GM18507 (cell line): ENCODE results near the gene KCNK2.
"Not testable (repeated sequence)": the region's sequence is repeated elsewhere in the genome, so short reads cannot be mapped to it uniquely, and the experiment has no call there.

Source experiments
- DNase-seq: peaks from one replicate; pipeline ENCODE4 v3.0.0; 2011; ENCODE audit warnings: low read depth; ENCODE audit not compliant: insufficient read length; ENCODE audit errors: extremely low spot score
- FAIRE-seq: peaks from 2 replicates; lab custom pipeline; 2011; peaks lifted over from hg19 to GRCh38; lab: Jason Lieb, UNC

KCNK2 gene

DNA sequence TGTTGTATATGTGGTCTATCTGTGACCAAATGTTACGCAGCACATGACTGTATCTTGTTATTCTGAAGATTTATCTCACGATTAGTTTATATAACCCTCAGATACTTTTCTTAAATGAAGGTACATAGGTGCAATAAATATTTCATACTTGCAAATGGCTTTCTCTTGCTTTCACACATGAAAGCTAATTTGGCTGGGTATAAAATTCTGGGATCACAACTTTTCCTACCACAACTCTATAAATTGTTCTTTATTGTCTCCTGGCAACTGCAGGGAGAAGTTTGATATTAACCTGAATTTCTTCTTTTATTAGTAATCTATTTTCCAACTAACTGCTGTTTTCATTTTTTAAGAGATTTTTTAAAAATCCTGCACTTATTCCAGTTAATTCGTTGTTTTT is 58.9 kb downstream of the KCNK2 start:
- DNase-seq, result no peak
- FAIRE-seq, result no peak

- FAIRE-seq, result no peak
These were observed 61.0 kb downstream of the KCNK2 start for GRCh38 chr1:215143497-215143896.

GRCh38 chr1:215146240-215146975 is 63.9 kb downstream of the KCNK2 start:
- DNase-seq, result no peak
- FAIRE-seq, result no peak

More at GRCh38 chr1:215143497-215143896, 61.0 kb downstream of the KCNK2 start:
- no peak for DNase-seq

DNA sequence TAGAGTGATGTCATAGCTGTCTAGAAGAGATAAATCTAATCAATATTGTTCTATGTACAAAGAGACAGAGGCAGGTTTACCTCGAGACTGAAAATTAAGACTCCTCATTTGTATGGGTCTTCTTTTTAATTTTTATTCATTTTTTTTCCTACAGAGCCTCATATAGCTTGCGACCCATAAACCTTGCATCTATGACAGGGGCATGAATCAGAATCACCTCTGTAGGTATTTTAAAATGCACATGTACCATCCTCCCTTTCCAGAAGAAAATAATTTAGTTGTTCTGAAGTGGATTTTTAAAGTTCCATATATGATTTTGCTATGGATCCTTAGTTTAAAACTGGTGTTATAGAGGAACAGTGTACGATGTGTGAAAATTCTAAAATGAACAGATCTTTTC is 64.5 kb downstream of the KCNK2 start:
- FAIRE-seq (no peak), DNase-seq (no peak)

- DNase-seq (no peak), FAIRE-seq (no peak)
These were observed 69.5 kb downstream of the KCNK2 start for GRCh38 chr1:215151841-215152549.

DNA sequence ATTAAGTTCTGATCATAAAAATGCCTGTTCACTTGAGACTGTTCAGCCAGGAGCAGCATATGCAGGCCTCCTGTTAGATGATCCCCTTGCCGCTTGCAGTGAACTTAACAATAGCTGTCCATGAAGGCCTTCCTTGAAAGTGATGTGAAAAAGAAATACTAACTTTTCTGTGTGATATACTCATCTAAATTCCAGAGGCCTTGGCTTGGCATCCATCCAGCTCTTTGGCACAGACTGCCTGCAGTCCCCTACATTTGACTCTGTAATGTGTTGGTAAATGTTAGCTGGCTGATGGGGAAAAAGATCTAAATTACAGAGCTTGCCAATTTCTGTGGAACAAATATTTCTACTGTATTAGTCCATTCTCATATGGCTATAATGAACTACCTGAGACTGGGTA is 73.7 kb downstream of the KCNK2 start:
- DNase-seq, result no peak
- FAIRE-seq, result no peak

DNA sequence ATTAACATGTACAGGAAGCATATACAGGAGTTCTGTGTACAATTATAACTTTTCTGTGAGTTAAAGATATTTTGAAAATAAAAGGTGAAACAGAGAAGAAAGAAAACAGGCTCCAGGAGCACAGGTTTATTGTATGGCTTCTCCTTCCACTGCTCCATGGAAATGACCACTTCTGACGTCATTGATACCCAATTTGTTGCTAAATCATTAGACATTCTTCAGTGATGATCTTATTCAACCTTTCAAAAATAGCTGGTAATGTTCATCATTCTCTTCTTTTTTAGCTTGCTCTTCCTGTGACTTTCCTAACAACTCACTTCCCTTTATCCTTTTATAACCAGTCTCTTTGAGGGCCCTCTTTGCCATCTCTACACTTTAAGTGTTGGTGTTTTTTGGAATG is 77.8 kb downstream of the KCNK2 start:
- DNase-seq (no peak), FAIRE-seq (no peak)

DNA sequence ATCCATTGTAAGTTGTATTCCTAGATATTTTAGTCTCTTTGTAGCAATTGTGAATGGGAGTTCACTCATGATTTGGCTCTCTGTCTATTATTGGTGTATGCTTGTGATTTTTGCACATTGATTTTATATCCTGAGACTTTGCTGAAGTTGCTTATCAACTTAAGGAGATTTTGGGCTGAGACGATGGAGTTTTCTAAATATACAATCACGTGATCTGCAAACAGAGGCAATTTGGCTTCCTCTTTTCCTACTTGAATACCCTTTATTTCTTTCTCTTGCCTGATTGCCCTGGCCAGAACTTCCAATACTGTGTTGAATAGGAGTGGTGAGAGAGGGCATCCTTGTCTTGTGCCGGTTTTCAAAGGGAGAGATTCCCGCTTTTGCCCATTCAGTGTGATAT is 80.6 kb downstream of the KCNK2 start:
- not testable (repeated sequence) for FAIRE-seq, DNase-seq

DNA sequence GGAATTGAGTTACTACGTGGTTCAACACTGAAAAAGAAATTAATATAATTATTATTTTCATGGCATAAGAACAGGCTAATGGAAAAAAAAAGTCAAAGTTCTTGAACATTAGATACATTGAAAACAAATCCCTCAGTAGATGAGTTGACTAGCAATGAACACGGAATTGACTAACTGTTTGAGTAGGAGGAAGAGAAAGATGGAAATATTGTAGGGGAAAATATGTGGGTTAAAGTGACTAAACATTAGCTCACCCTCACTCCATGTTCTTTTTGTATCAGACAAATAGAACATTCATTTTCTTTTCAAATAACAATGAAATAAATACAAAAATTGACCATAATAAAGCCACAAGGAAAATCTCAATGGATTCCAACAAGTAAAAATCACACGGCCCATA is 84.3 kb downstream of the KCNK2 start:
- no peak for DNase-seq
- no peak for FAIRE-seq

GRCh38 chr1:215181518-215181917 is 99.0 kb downstream of the KCNK2 start:
- no peak for FAIRE-seq
- DNase-seq, result no peak

- DNase-seq, result no peak
- no peak for FAIRE-seq
These were observed 102.6 kb downstream of the KCNK2 start for GRCh38 chr1:215185067-215185620.

DNA sequence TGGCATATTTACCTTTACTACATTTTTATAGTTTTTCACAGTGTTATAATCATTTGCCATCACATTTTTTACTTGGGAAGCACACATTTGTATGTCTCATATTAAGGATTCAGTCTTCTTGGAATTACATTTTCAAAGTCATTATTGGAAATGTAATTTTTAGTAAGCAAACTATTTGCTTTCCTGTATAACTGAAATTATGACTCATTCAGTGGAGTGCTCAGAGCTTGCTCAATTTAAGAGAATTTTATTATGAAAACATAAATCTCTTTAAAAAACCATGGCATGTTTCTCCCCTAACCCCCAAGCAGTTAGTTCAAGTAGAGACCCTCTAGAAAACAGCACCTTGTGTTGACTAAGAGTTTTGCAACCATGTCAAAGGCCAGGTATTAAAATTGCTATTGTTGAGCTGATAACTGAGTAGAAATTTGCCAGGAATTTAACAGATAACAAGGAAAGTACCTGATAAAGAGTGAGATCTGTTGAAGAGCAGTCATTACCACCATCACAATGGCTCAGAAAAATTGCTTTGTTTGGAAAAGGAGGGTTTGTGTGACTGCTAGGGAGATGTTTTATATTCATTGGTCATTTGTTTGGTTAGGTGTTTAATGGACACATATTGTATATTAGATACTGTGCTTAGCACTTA is 105.9 kb downstream of the KCNK2 start:
- FAIRE-seq (no peak), DNase-seq (no peak)

GRCh38 chr1:215192306-215192705 is 109.8 kb downstream of the KCNK2 start:
- no peak for DNase-seq
- no peak for FAIRE-seq

DNA sequence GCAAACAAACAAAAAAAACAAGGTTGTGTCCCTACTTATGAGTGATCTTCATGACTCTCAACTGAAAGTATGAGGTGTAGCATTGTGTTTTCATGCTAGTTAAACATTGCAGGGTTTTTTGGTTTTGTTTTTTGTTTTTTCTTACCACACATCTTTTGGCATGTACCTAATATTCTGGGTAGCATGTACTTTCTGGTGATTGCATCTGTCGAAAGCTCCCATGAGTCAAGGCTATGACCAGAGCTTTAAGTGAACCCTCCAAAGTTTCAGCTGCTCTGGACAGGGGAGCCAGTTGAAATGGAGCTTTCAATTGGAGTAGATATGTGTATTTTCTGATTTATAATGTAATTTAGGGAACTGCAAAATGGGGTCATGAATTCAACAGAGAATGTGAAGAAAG is 115.5 kb downstream of the KCNK2 start:
- DNase-seq (no peak), FAIRE-seq (no peak)

DNA sequence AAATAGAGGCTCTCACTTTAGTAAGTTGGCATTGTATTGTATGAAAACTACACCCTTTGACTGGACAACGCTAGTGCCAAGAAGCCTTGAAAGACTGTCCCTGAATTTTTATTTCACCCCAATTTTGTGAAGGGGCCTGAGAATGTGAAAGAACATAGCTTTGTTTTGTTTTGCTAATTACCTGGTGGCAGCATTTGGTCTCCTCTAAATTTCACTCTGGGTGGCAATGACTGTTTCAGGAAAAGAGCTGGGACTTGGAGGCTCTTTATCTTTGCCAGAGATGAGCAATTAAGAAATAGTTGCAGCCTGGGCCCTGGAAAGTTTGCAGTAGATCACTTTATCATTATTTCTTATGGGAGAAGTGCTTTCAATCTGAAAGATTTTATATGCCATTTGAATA is 117.6 kb downstream of the KCNK2 start:
- no peak for FAIRE-seq

GRCh38 chr1:215201283-215201682 is 118.7 kb downstream of the KCNK2 start:
- FAIRE-seq (no peak), DNase-seq (no peak)

More for the DNA sequence above, 117.6 kb downstream of the KCNK2 start:
- DNase-seq, result no peak

DNA sequence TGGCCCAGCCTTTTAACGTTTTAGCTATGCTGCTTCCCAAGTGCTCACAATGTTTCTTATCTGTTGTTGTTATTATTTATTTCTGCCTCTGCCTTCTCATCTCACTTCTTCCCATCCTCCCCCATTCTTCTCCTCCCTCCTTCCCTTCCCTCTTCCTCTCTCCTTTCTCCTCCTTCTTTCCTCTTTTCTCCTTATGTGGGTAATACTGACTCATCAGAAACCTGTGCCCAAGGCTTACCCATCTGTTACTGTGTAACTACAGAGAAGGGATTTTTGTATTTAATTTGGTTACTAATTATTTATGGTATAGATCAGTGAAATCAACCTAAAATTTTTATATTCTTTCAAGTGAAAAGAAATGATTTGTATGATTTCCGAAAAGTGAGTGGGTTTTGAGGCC is 120.3 kb downstream of the KCNK2 start:
- DNase-seq, result no peak
- FAIRE-seq, result no peak

GRCh38 chr1:215210167-215210566 is 127.6 kb downstream of the KCNK2 start:
- no peak for FAIRE-seq
- no peak for DNase-seq

GRCh38 chr1:215215846-215216245 is 133.3 kb downstream of the KCNK2 start:
- no peak for DNase-seq

DNA sequence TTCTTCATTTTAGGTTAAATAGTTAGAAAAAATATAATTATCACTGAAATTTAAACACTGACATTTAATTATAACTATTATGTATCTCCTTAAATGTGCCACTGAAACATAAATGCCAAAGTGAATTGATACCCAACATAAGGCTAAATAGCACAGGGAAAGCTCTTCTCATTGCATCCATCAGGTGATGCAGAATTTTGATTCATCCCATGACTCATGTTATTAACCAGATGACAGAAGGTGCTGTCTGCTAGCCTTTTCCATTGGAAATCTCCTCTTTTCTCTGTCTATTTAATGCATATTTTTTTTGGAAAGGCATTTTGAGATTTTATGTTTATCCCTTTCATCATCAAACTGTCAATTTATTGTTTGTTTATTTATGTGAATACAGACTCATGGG is 136.8 kb downstream of the KCNK2 start:
- FAIRE-seq (no peak), DNase-seq (no peak)

More at GRCh38 chr1:215215846-215216245, 133.3 kb downstream of the KCNK2 start:
- FAIRE-seq, result no peak
